DND-41 (cell line): Measurements from ENCODE around the gene NBL1.

ENCODE experiments used
- ATAC-seq: fragments of 200-7000 bp; cut with Tn5 transposase; 3 replicates; pipeline ENCODE4 v1.9.1; 2021; ENCODE audit warnings: low read depth; ENCODE audit not compliant: insufficient read depth
- DNase-seq: peaks from one replicate; pipeline ENCODE4 v3.0.0-alpha.2; 2020
- H2AFZ ChIP-seq: 2 replicates; pipeline ENCODE4 v1.6.0; 2012; ENCODE audit warnings: low read depth, low read length
- H3K27ac ChIP-seq: 2 replicates; pipeline ENCODE4 v1.5.1; 2012; ENCODE audit warnings: low read length, inconsistent platforms
- H3K27me3 ChIP-seq: fragments of 200-600 bp; sonication (generic); 2 replicates; pipeline ENCODE4 v1.6.0; 2012; ENCODE audit warnings: low read length, mild to moderate bottlenecking, inconsistent platforms; ENCODE audit not compliant: insufficient read depth, poor library complexity
- H3K36me3 ChIP-seq: 2 replicates; pipeline ENCODE4 v1.5.1; 2012; ENCODE audit warnings: low read length, inconsistent platforms; ENCODE audit not compliant: insufficient read depth
- H3K4me1 ChIP-seq: 2 replicates; pipeline ENCODE4 v1.5.1; 2012; ENCODE audit warnings: mild to moderate bottlenecking, low read length; ENCODE audit not compliant: insufficient read depth
- H3K4me2 ChIP-seq: 2 replicates; pipeline ENCODE4 v1.6.0; 2012; ENCODE audit warnings: mild to moderate bottlenecking, moderate library complexity, low read length, inconsistent platforms; ENCODE audit not compliant: insufficient read depth
- H3K4me3 ChIP-seq, 2 experiments: fragments of 200-600 bp in 1 of 2; shearing (Covaris generic) in 1 of 2; 2 replicates each; pipeline ENCODE4 v1.5.1; 2012 to 2016; ENCODE audit warnings: inconsistent platforms in 2 of 2, low read length in 2 of 2, mild to moderate bottlenecking in 2 of 2, low read depth in 1 of 2, moderate library complexity in 1 of 2
- H3K79me2 ChIP-seq: 2 replicates; pipeline ENCODE4 v1.6.0; 2012; ENCODE audit warnings: low read length, inconsistent platforms; ENCODE audit not compliant: insufficient read depth
- H3K9ac ChIP-seq: 2 replicates; pipeline ENCODE4 v1.6.0; 2012; ENCODE audit warnings: low read depth, mild to moderate bottlenecking, inconsistent platforms, low read length, moderate library complexity
- H3K9me3 ChIP-seq: 2 replicates; pipeline ENCODE4 v1.5.1; 2012; ENCODE audit warnings: low read length, moderate library complexity, mild to moderate bottlenecking, inconsistent platforms; ENCODE audit not compliant: insufficient read depth, severe bottlenecking
- H4K20me1 ChIP-seq: 2 replicates; pipeline ENCODE4 v1.6.0; 2012; ENCODE audit warnings: low read length; ENCODE audit not compliant: insufficient read depth
- CTCF ChIP-seq: IDR thresholded peaks from 2 replicates; pipeline ENCODE4 v1.5.1; 2012; ENCODE audit warnings: borderline replicate concordance, low read length, moderate library complexity, mild to moderate bottlenecking; ENCODE audit not compliant: poor library complexity, severe bottlenecking; ENCODE audit errors: extremely low read depth
- EZH2 ChIP-seq: IDR thresholded peaks from 3 replicates; pipeline ENCODE4 v1.6.1; 2012; ENCODE audit warnings: borderline replicate concordance, low read depth, mild to moderate bottlenecking, moderate library complexity, low read length, inconsistent platforms; ENCODE audit not compliant: severe bottlenecking

Gene NBL1

GRCh38 chr1:19662313-19662712 lies 18.2 kb downstream of the NBL1 start:
- H3K27me3 ChIP-seq: no peaks in the 10 kb centered on the region
- no peak overlapping the region for H3K4me2 ChIP-seq
- H3K9ac ChIP-seq: no peak overlapping the region
- H3K27ac ChIP-seq: no peak overlapping the region
- ATAC-seq (no peak), DNase-seq (no peak)
- H3K79me2 ChIP-seq: no peaks in the 10 kb centered on the region
- TF ChIP-seq CTCF: no peak
- TF ChIP-seq EZH2: no peak
- no peak overlapping the region for H3K4me3 ChIP-seq
- peaks cover 7% of the 10 kb centered on the region; the same call in 1 of the 2 replicates for H4K20me1 ChIP-seq
- H3K36me3 ChIP-seq: no peaks in the 10 kb centered on the region
- no peak overlapping the region for H2AFZ ChIP-seq
- H3K9me3 ChIP-seq: no peaks in the 10 kb centered on the region
- no peaks in the 10 kb centered on the region for H3K4me1 ChIP-seq

GRCh38 chr1:19664453-19665185 lies 20.5 kb downstream of the NBL1 start, which contains the start of gene HTR6:
HTR6 (plus strand) TSS chr1:19664875; CDS start chr1:19665754, 879 bp downstream.
- Histone ChIP-seq H3K79me2 (no peaks in the 10 kb centered on the region), H3K4me2 (no peak within 1 kb of the TSS), H4K20me1 (peaks cover 6% of the 10 kb centered on the region; the same call in 1 of the 2 replicates), H3K27me3 (no peaks in the 10 kb centered on the region), H2AFZ (no peak within 1 kb of the TSS), H3K9ac (no peak within 1 kb of the TSS), H3K27ac (no peak within 1 kb of the TSS), H3K4me3 (no peak within 1 kb of the TSS), H3K36me3 (no peaks in the 10 kb centered on the region), H3K4me1 (no peaks in the 10 kb centered on the region), H3K9me3 (no peaks in the 10 kb centered on the region)
- ATAC-seq (no peak), DNase-seq (no peak)
- TF ChIP-seq CTCF (no peak), EZH2 (no peak)

GRCh38 chr1:19665186-19665495 lies 21.0 kb downstream of the NBL1 start:
- H2AFZ ChIP-seq: no peak overlapping the region
- H3K4me3 ChIP-seq: no peak overlapping the region
- ATAC-seq: no peak

More at GRCh38 chr1:19665186-19665495, 21.0 kb downstream of the NBL1 start:
- no peak for DNase-seq
- H4K20me1 ChIP-seq: peaks cover 4% of the 10 kb centered on the region; the same call in 1 of the 2 replicates
- H3K79me2 ChIP-seq: no peaks in the 10 kb centered on the region
- H3K27me3 ChIP-seq: no peaks in the 10 kb centered on the region
- H3K4me2 ChIP-seq: no peak overlapping the region
- H3K4me1 ChIP-seq: no peaks in the 10 kb centered on the region
- TF ChIP-seq CTCF: no peak
- TF ChIP-seq EZH2: no peak
- H3K27ac ChIP-seq: no peak overlapping the region
- H3K9me3 ChIP-seq: no peaks in the 10 kb centered on the region
- no peak overlapping the region for H3K9ac ChIP-seq
- H3K36me3 ChIP-seq: no peaks in the 10 kb centered on the region
